GM23338 (cell line): ENCODE data around the gene CLCN1. TPM values are rescaled to one million over a fixed set of nuclear protein-coding genes. Genes with fewer than 3 reads are reported as not detected.

ENCODE experiments used
- ATAC-seq: fragments of 200-7000 bp; cut with Tn5 transposase; 3 replicates; pipeline ENCODE4 v1.9.1; 2020
- DNase-seq: peaks from one replicate; pipeline ENCODE4 v3.0.0-alpha.2; 2015; ENCODE audit warnings: low spot score
- H2AFZ ChIP-seq: fragments of 200-600 bp; sonication (generic); 2 replicates; pipeline ENCODE4 v1.8.0; 2016; ENCODE audit warnings: antibody characterized with exemption, mild to moderate bottlenecking, moderate library complexity
- H3F3A ChIP-seq: fragments of 200-600 bp; sonication (generic); replicated peaks from 2 replicates; pipeline ENCODE4 v1.8.0; 2017; ENCODE audit warnings: antibody characterized with exemption, mixed run types, low read depth
- H3K27ac ChIP-seq: fragments of 200-600 bp; sonication (generic); 2 replicates; pipeline ENCODE4 v1.6.1; 2016; ENCODE audit warnings: low read depth
- H3K27me3 ChIP-seq: fragments of 200-600 bp; sonication (generic); 2 replicates; pipeline ENCODE4 v1.8.0; 2016; ENCODE audit warnings: mild to moderate bottlenecking, mixed run types, moderate library complexity; ENCODE audit not compliant: insufficient read depth
- H3K36me3 ChIP-seq: fragments of 200-600 bp; sonication (generic); 2 replicates; pipeline ENCODE4 v1.8.0; 2016; ENCODE audit warnings: mild to moderate bottlenecking; ENCODE audit not compliant: insufficient read depth
- H3K4me1 ChIP-seq: fragments of 200-600 bp; sonication (generic); 2 replicates; pipeline ENCODE4 v1.8.0; 2016; ENCODE audit warnings: mild to moderate bottlenecking, moderate library complexity; ENCODE audit not compliant: insufficient read depth
- H3K4me2 ChIP-seq: fragments of 200-600 bp; sonication (generic); 2 replicates; pipeline ENCODE4 v1.7.1; 2017; ENCODE audit warnings: mixed run types
- H3K4me3 ChIP-seq: fragments of 200-600 bp; sonication (generic); 2 replicates; pipeline ENCODE4 v1.6.1; 2016; ENCODE audit warnings: mixed run types
- H3K79me2 ChIP-seq: fragments of 200-600 bp; sonication (generic); replicated peaks from 2 replicates; pipeline ENCODE4 v1.8.0; 2017; ENCODE audit warnings: mild to moderate bottlenecking; ENCODE audit not compliant: insufficient read depth
- H3K9me2 ChIP-seq: fragments of 200-600 bp; sonication (generic); 2 replicates; pipeline ENCODE4 v1.8.0; 2017; ENCODE audit not compliant: insufficient read depth
- H4K20me1 ChIP-seq: fragments of 200-600 bp; sonication (generic); replicated peaks from 2 replicates; pipeline ENCODE4 v1.8.0; 2017; ENCODE audit warnings: mild to moderate bottlenecking; ENCODE audit not compliant: insufficient read depth
- H3K27ac Mint-ChIP-seq: 2 replicates; pipeline ENCODE4 v1.8.0; 2020; ENCODE audit warnings: inconsistent platforms, mild to moderate bottlenecking, moderate library complexity, mixed read lengths
- H3K27me3 Mint-ChIP-seq: 3 replicates; pipeline ENCODE4 v1.8.0; 2022; ENCODE audit warnings: low read depth, mild to moderate bottlenecking, moderate library complexity, mixed read lengths, inconsistent platforms; ENCODE audit not compliant: insufficient read depth, poor library complexity
- H3K36me3 Mint-ChIP-seq: 3 replicates; pipeline ENCODE4 v1.8.0; 2021; ENCODE audit warnings: low read depth, mild to moderate bottlenecking, inconsistent platforms, moderate library complexity, mixed read lengths
- H3K4me1 Mint-ChIP-seq: 3 replicates; pipeline ENCODE4 v1.8.0; 2020; ENCODE audit warnings: mild to moderate bottlenecking, inconsistent platforms, mixed read lengths
- H3K4me3 Mint-ChIP-seq: 3 replicates; pipeline ENCODE4 v1.8.0; 2021; ENCODE audit warnings: moderate library complexity, mild to moderate bottlenecking, inconsistent platforms, mixed read lengths
- H3K9me3 Mint-ChIP-seq: 3 replicates; pipeline ENCODE4 v1.8.0; 2020; ENCODE audit warnings: moderate library complexity, mild to moderate bottlenecking, inconsistent platforms, mixed read lengths
- CREB1 ChIP-seq: fragments of 250-450 bp; sonication (Bioruptor Pico); IDR thresholded peaks from 2 replicates; pipeline ENCODE4 v1.5.0; 2020; ENCODE audit warnings: low read depth, mild to moderate bottlenecking, moderate library complexity
- CTCF ChIP-seq, 2 experiments: fragments of 200-600 bp in 1 of 2; sonication (generic) in 1 of 2; conservative IDR thresholded peaks; 2 replicates each; pipeline versions ENCODE4 v1.5.1 to v1.6.1; 2016 to 2017; ENCODE audit warnings: antibody characterized with exemption in 2 of 2, low read depth in 2 of 2, mild to moderate bottlenecking in 2 of 2, moderate library complexity in 1 of 2
- ETS1 ChIP-seq: IDR thresholded peaks from 2 replicates; pipeline ENCODE4 v1.6.1; 2016; ENCODE audit warnings: antibody characterized with exemption
- EZH2phosphoT487 ChIP-seq: fragments of 200-600 bp; sonication (generic); IDR thresholded peaks from one replicate; pipeline ENCODE4 v1.8.1; 2018; ENCODE audit warnings: antibody characterized with exemption; ENCODE audit not compliant: unreplicated experiment
- JUNB ChIP-seq: IDR thresholded peaks from one replicate; pipeline ENCODE4 v1.6.1; 2016; ENCODE audit warnings: antibody characterized with exemption; ENCODE audit not compliant: unreplicated experiment
- NANOG ChIP-seq: IDR thresholded peaks from 2 replicates; pipeline ENCODE4 v1.6.1; 2016; ENCODE audit warnings: antibody characterized with exemption, borderline replicate concordance
- POLR2AphosphoS5 ChIP-seq: IDR thresholded peaks from 2 replicates; pipeline ENCODE4 v1.6.1; 2016; ENCODE audit warnings: antibody characterized with exemption, low read depth
- REST ChIP-seq: IDR thresholded peaks from one replicate; pipeline ENCODE4 v1.6.1; 2018; ENCODE audit warnings: antibody characterized with exemption; ENCODE audit not compliant: unreplicated experiment
- STAT1 ChIP-seq: IDR thresholded peaks from one replicate; pipeline ENCODE4 v1.6.1; 2016; ENCODE audit warnings: antibody characterized with exemption; ENCODE audit not compliant: unreplicated experiment
- ZNF114 ChIP-seq: fragments of 250-450 bp; sonication (Bioruptor Pico); IDR thresholded peaks from 2 replicates; pipeline ENCODE4 v1.5.0; 2020; ENCODE audit warnings: mild to moderate bottlenecking, moderate library complexity
- ZNF331 ChIP-seq: fragments of 250-450 bp; sonication (Bioruptor Pico); IDR thresholded peaks from 2 replicates; pipeline ENCODE4 v1.5.0; 2020; ENCODE audit warnings: low read depth, mild to moderate bottlenecking, moderate library complexity
- polyA plus RNA-seq: library from polyadenylated mRNA; unstranded; fragments of >200 nt; fragmentation: Nextera tagmentation; extraction: Ambion mirVana; gene quantifications from 2 replicates; pipeline ENCODE4 v1.2.1, GENCODE V29; 2016
- total RNA-seq: library from RNA; depleted of rRNA; stranded (reverse); fragments of >200 nt; shearing (Covaris generic); gene quantifications from 2 replicates; pipeline ENCODE4 v1.2.3, GENCODE V29; 2014

Gene CLCN1
- total and polyA plus RNA-seq, 2 experiments from 2014 or later = 0.38 to 0.48 TPM

- H3K4me3 Mint-ChIP-seq = peak within 1 kb of the TSS; percentile 74
- Histone ChIP-seq H3K4me2 (peak within 1 kb of the TSS; percentile 95), H3F3A (peaks cover 15% of the 10 kb centered on the region; the same call in 1 of the 2 replicates), H4K20me1 (peaks cover 31% of the 10 kb centered on the region), H3K4me3 (peak within 1 kb of the TSS; percentile 99), H3K4me1 (peaks cover 29% of the 10 kb centered on the region), H2AFZ (peak within 1 kb of the TSS; percentile 72), H3K27ac (peak within 1 kb of the TSS; percentile 99), H3K79me2 (peaks cover 51% of the 10 kb centered on the region), H3K36me3 (peaks cover 7% of the 10 kb centered on the region; the same call in 1 of the 2 replicates), H3K9me2 (no peaks in the 10 kb centered on the region), H3K27me3 (no peaks in the 10 kb centered on the region)
- H3K36me3 Mint-ChIP-seq = peaks cover 11% of the 10 kb centered on the region; the same call in 2 of the 3 replicates
- peak; percentile 96 for DNase-seq
- peak; percentile 74 for ATAC-seq
- TF ChIP-seq ETS1 = peak; percentile 26; the same call in 1 of the 2 replicates
- peak; percentile 88 for TF ChIP-seq POLR2AphosphoS5
- no peak for TF ChIP-seq NANOG
- TF ChIP-seq CREB1 = peak; percentile 66
- no peak for TF ChIP-seq ZNF331
- peaks cover 33% of the 10 kb centered on the region for H3K4me1 Mint-ChIP-seq
- peaks cover 4% of the 10 kb centered on the region for H3K27me3 Mint-ChIP-seq
- peak within 1 kb of the TSS; percentile 76; the same call in 1 of the 2 replicates for H3K27ac Mint-ChIP-seq
- no peaks in the 10 kb centered on the region; the same call in 2 of the 3 replicates for H3K9me3 Mint-ChIP-seq
These were observed 64.9 kb downstream of the CLCN1 start, which contains the start of gene ZYX for GRCh38 chr7:143380646-143381426. ZYX (plus strand) TSS chr7:143381345; CDS start chr7:143381572, 227 bp downstream.

- Mint-ChIP-seq H3K27ac (0 out of 2 replicates have a peak overlapping the region, but pooled peaks have one; percentile 8), H3K36me3 (peaks cover 11% of the 10 kb centered on the region; the same call in 2 of the 3 replicates), H3K4me3 (peak overlapping the region; percentile 74), H3K4me1 (peaks cover 27% of the 10 kb centered on the region), H3K27me3 (peaks cover 4% of the 10 kb centered on the region), H3K9me3 (no peaks in the 10 kb centered on the region)
- no peaks in the 10 kb centered on the region for H3K27me3 ChIP-seq
- no peak overlapping the region for H2AFZ ChIP-seq
- H3K9me2 ChIP-seq = no peaks in the 10 kb centered on the region
- H3K4me2 ChIP-seq = peak overlapping the region; percentile 95
- peaks cover 58% of the 10 kb centered on the region for H3K79me2 ChIP-seq
- TF ChIP-seq CREB1 = no peak
- no peak for TF ChIP-seq STAT1
- TF ChIP-seq JUNB = no peak
- TF ChIP-seq NANOG = no peak
- no peak for TF ChIP-seq REST
- no peak for TF ChIP-seq CTCF (conservative IDR thresholded peaks at IDR 0.05; ENCODE audit: low read depth in 2 of 2)
- no peak for TF ChIP-seq EZH2phosphoT487
- no peak for TF ChIP-seq POLR2AphosphoS5
- TF ChIP-seq ZNF114 = no peak
- peaks cover 29% of the 10 kb centered on the region for H3K4me1 ChIP-seq
- peak overlapping the region; percentile 63 for H3K27ac ChIP-seq
- peaks cover 7% of the 10 kb centered on the region; the same call in 1 of the 2 replicates for H3K36me3 ChIP-seq
- peak; percentile 1 for ATAC-seq
- H3F3A ChIP-seq = peaks cover 20% of the 10 kb centered on the region; the same call in 1 of the 2 replicates
- DNase-seq = no peak
- peaks cover 31% of the 10 kb centered on the region for H4K20me1 ChIP-seq
- peak overlapping the region; percentile 99 for H3K4me3 ChIP-seq
These were observed 65.7 kb downstream of the CLCN1 start for GRCh38 chr7:143381427-143382125.
